GM18498 (cell line): ENCODE data around the gene FAM118A.
"Not testable (repeated sequence)": the region's sequence is repeated elsewhere in the genome, so short reads cannot be mapped to it uniquely, and the experiment has no call there.

Source experiments
- ATAC-seq: cut with Tn5 transposase; IDR thresholded peaks from one replicate; pipeline ENCODE4 v1.9.1; 2021; ENCODE audit warnings: mild to moderate bottlenecking, moderate library complexity; ENCODE audit not compliant: unreplicated experiment

FAM118A gene

GRCh38 chr22:45328822-45329529 is 19.2 kb downstream of the FAM118A start:
- no peak for ATAC-seq

- no peak for ATAC-seq
These were observed 19.8 kb downstream of the FAM118A start for GRCh38 chr22:45329530-45329936.

GRCh38 chr22:45330548-45330947 is 20.8 kb downstream of the FAM118A start:
- no peak for ATAC-seq

GRCh38 chr22:45331486-45331885 is 21.8 kb downstream of the FAM118A start:
- ATAC-seq: no peak

- ATAC-seq: no peak
These were observed 22.3 kb downstream of the FAM118A start for GRCh38 chr22:45332001-45332400.

GRCh38 chr22:45334068-45334467 is 24.3 kb downstream of the FAM118A start:
- no peak for ATAC-seq

- no peak for ATAC-seq
These were observed 24.8 kb downstream of the FAM118A start for GRCh38 chr22:45334528-45334927.

- ATAC-seq: no peak
These were observed 25.5 kb downstream of the FAM118A start for GRCh38 chr22:45335021-45335818.

GRCh38 chr22:45335854-45336522 is 26.3 kb downstream of the FAM118A start:
- ATAC-seq: no peak

- no peak for ATAC-seq
These were observed 27.3 kb downstream of the FAM118A start for GRCh38 chr22:45336971-45337431.

GRCh38 chr22:45337536-45337935 is 27.8 kb downstream of the FAM118A start:
- no peak for ATAC-seq

GRCh38 chr22:45338795-45339194 is 29.1 kb downstream of the FAM118A start:
- no peak for ATAC-seq

GRCh38 chr22:45340323-45340722 is 30.6 kb downstream of the FAM118A start:
- ATAC-seq: no peak

GRCh38 chr22:45341498-45341897 is 31.8 kb downstream of the FAM118A start:
- ATAC-seq: no peak

GRCh38 chr22:45343143-45343542 is 33.4 kb downstream of the FAM118A start:
- no peak for ATAC-seq

GRCh38 chr22:45344334-45344733 is 34.6 kb downstream of the FAM118A start:
- ATAC-seq: no peak

- ATAC-seq: no peak
These were observed 40.2 kb downstream of the FAM118A start for GRCh38 chr22:45349916-45350315.

- ATAC-seq: no peak
These were observed 42.2 kb downstream of the FAM118A start for GRCh38 chr22:45351956-45352355.

GRCh38 chr22:45352757-45353156 is 43.0 kb downstream of the FAM118A start:
- not testable (repeated sequence) for ATAC-seq

- ATAC-seq: no peak
These were observed 44.1 kb downstream of the FAM118A start for GRCh38 chr22:45353786-45354185.

- no peak for ATAC-seq
These were observed 47.8 kb downstream of the FAM118A start for GRCh38 chr22:45357490-45357889.

GRCh38 chr22:45358127-45358526 is 48.4 kb downstream of the FAM118A start:
- no peak for ATAC-seq
